MM.1S (cell line): ENCODE measurements around the gene PPP1R13B.

ENCODE experiments used
- DNase-seq: peaks from one replicate; pipeline ENCODE4 v3.0.0-alpha.2; 2015
- H2AFZ ChIP-seq: fragments of 300-600 bp; sonication (generic); 2 replicates; pipeline ENCODE4 v1.6.0; 2016; ENCODE audit warnings: antibody characterized with exemption, low read length
- H3F3A ChIP-seq: fragments of 300-600 bp; sonication (generic); 2 replicates; pipeline ENCODE4 v1.6.1; 2016; ENCODE audit warnings: mild to moderate bottlenecking, antibody characterized with exemption, low read length, moderate library complexity, mixed read lengths; ENCODE audit not compliant: insufficient read depth
- H3K27ac ChIP-seq: fragments of 300-600 bp; sonication (generic); 2 replicates; pipeline ENCODE4 v1.5.1; 2016; ENCODE audit warnings: mild to moderate bottlenecking, low read length
- H3K27me3 ChIP-seq: fragments of 300-600 bp; sonication (generic); replicated peaks from 2 replicates; pipeline ENCODE4 v1.6.0; 2016; ENCODE audit warnings: low read length; ENCODE audit not compliant: insufficient read depth
- H3K36me3 ChIP-seq: fragments of 300-600 bp; sonication (generic); replicated peaks from 2 replicates; pipeline ENCODE4 v1.6.1; 2016; ENCODE audit warnings: mild to moderate bottlenecking, low read length, mixed read lengths; ENCODE audit not compliant: insufficient read depth
- H3K4me1 ChIP-seq: fragments of 300-600 bp; sonication (generic); 2 replicates; pipeline ENCODE4 v1.6.1; 2016; ENCODE audit warnings: low read length, mixed read lengths
- H3K4me2 ChIP-seq: fragments of 300-600 bp; sonication (generic); 2 replicates; pipeline ENCODE4 v1.6.0; 2016; ENCODE audit warnings: low read depth, low read length
- H3K4me3 ChIP-seq: fragments of 300-600 bp; sonication (generic); 2 replicates; pipeline ENCODE4 v1.5.1; 2016; ENCODE audit warnings: low read length, mixed read lengths
- H3K79me2 ChIP-seq: fragments of 300-600 bp; sonication (generic); 2 replicates; pipeline ENCODE4 v1.6.1; 2016; ENCODE audit warnings: mixed run types, low read length, mixed read lengths
- H3K9ac ChIP-seq: fragments of 300-600 bp; sonication (generic); 2 replicates; pipeline ENCODE4 v1.6.1; 2016; ENCODE audit warnings: low read length, mixed read lengths
- H3K9me2 ChIP-seq: fragments of 300-600 bp; sonication (generic); replicated peaks from 2 replicates; pipeline ENCODE4 v1.6.1; 2016; ENCODE audit warnings: mild to moderate bottlenecking, low read length, mixed read lengths; ENCODE audit not compliant: insufficient read depth
- H3K9me3 ChIP-seq: fragments of 300-600 bp; sonication (generic); replicated peaks from 2 replicates; pipeline ENCODE4 v1.6.1; 2016; ENCODE audit warnings: mild to moderate bottlenecking, low read length, mixed read lengths; ENCODE audit not compliant: insufficient read depth
- H4K20me1 ChIP-seq: fragments of 300-600 bp; sonication (generic); 2 replicates; pipeline ENCODE4 v1.6.1; 2016; ENCODE audit warnings: mild to moderate bottlenecking, low read length, moderate library complexity, mixed read lengths; ENCODE audit not compliant: insufficient read depth
- EZH2 ChIP-seq: fragments of 300-600 bp; sonication (generic); optimal IDR thresholded peaks from 2 replicates; pipeline ENCODE3; 2017; ENCODE audit warnings: low read depth, mild to moderate bottlenecking, antibody characterized with exemption, low read length, mixed read lengths
- EZH2phosphoT487 ChIP-seq: fragments of 300-600 bp; sonication (generic); IDR thresholded peaks from 2 replicates; pipeline ENCODE4 v1.6.1; 2018; ENCODE audit warnings: antibody characterized with exemption, low read length
- TF ChIP-seq, protein P1 (sequence below): fragments of 300-600 bp; sonication (generic); IDR thresholded peaks from 2 replicates; pipeline ENCODE4 v1.5.1; 2016; ENCODE audit warnings: antibody characterized with exemption, low read length, mixed read lengths

The PPP1R13B gene

GRCh38 chr14:103815253-103815652, 32.1 kb downstream of the PPP1R13B start:
- TF ChIP-seq EZH2 (no peak), EZH2phosphoT487 (no peak)
- TF ChIP-seq, protein P1, sequence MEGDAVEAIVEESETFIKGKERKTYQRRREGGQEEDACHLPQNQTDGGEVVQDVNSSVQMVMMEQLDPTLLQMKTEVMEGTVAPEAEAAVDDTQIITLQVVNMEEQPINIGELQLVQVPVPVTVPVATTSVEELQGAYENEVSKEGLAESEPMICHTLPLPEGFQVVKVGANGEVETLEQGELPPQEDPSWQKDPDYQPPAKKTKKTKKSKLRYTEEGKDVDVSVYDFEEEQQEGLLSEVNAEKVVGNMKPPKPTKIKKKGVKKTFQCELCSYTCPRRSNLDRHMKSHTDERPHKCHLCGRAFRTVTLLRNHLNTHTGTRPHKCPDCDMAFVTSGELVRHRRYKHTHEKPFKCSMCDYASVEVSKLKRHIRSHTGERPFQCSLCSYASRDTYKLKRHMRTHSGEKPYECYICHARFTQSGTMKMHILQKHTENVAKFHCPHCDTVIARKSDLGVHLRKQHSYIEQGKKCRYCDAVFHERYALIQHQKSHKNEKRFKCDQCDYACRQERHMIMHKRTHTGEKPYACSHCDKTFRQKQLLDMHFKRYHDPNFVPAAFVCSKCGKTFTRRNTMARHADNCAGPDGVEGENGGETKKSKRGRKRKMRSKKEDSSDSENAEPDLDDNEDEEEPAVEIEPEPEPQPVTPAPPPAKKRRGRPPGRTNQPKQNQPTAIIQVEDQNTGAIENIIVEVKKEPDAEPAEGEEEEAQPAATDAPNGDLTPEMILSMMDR, result no peak
- Histone ChIP-seq H3K79me2 (no peaks in the 10 kb centered on the region), H3K4me1 (no peaks in the 10 kb centered on the region), H3K27me3 (no peaks in the 10 kb centered on the region), H3F3A (no peaks in the 10 kb centered on the region), H4K20me1 (no peaks in the 10 kb centered on the region), H3K4me2 (no peak overlapping the region), H3K36me3 (no peaks in the 10 kb centered on the region), H3K9ac (no peak overlapping the region), H3K9me3 (no peaks in the 10 kb centered on the region), H2AFZ (no peak overlapping the region), H3K9me2 (no peaks in the 10 kb centered on the region), H3K27ac (no peak overlapping the region), H3K4me3 (no peak overlapping the region)
- no peak for DNase-seq

DNA sequence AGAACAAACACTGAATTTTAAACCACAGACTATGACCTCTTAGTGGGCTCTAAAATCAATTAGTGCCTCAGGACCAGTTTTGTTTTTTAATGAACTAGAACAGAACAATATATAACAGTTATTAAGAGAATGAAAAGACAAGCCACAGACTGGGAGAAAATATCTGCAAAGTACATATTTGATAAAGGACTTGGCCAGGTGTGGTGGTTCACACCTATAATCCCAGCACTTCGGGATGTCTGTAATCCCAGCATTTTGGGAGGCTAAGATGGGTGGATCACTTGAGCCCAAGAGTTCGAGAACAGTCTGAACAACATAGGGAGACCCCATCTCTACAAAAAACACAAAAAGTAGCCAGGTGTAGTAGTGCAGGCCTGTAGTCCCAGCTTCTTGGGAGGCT, 36.2 kb downstream of the PPP1R13B start:
- H3K27me3 ChIP-seq, result no peaks in the 10 kb centered on the region
- no peak overlapping the region for H3K9ac ChIP-seq
- H3K36me3 ChIP-seq, result no peaks in the 10 kb centered on the region
- H3K4me3 ChIP-seq, result no peak overlapping the region
- no peaks in the 10 kb centered on the region for H3K9me2 ChIP-seq
- no peak overlapping the region for H2AFZ ChIP-seq
- H3K79me2 ChIP-seq, result no peaks in the 10 kb centered on the region
- H3F3A ChIP-seq, result no peaks in the 10 kb centered on the region
- TF ChIP-seq EZH2phosphoT487 (no peak), EZH2 (no peak)
- TF ChIP-seq, protein P1, result no peak
- no peak overlapping the region for H3K27ac ChIP-seq
- DNase-seq, result no peak
- H3K4me1 ChIP-seq, result no peaks in the 10 kb centered on the region
- no peak overlapping the region for H3K4me2 ChIP-seq
- H4K20me1 ChIP-seq, result no peaks in the 10 kb centered on the region
- H3K9me3 ChIP-seq, result no peaks in the 10 kb centered on the region

GRCh38 chr14:103808403-103809001, 38.9 kb downstream of the PPP1R13B start:
- no peaks in the 10 kb centered on the region for H4K20me1 ChIP-seq
- H3K9me2 ChIP-seq, result no peaks in the 10 kb centered on the region
- no peaks in the 10 kb centered on the region for H3F3A ChIP-seq
- H3K9me3 ChIP-seq, result no peaks in the 10 kb centered on the region
- TF ChIP-seq EZH2 (no peak), EZH2phosphoT487 (no peak)
- TF ChIP-seq, protein P1, result peak; percentile 59
- no peaks in the 10 kb centered on the region for H3K79me2 ChIP-seq
- H3K4me1 ChIP-seq, result no peaks in the 10 kb centered on the region
- no peak overlapping the region for H3K4me2 ChIP-seq
- no peak overlapping the region for H3K27ac ChIP-seq
- H3K27me3 ChIP-seq, result no peaks in the 10 kb centered on the region
- H2AFZ ChIP-seq, result no peak overlapping the region
- DNase-seq, result peak; percentile 34
- H3K36me3 ChIP-seq, result no peaks in the 10 kb centered on the region
- no peak overlapping the region for H3K9ac ChIP-seq
- H3K4me3 ChIP-seq, result no peak overlapping the region
